Ishikawa (cell line): Measurements from ENCODE around the gene HELQ.

Experiments used
- CEBPB ChIP-seq: IDR thresholded peaks from 2 replicates; pipeline ENCODE4 v1.6.1; 2012
- CREB1 ChIP-seq: IDR thresholded peaks from 2 replicates; pipeline ENCODE4 v1.6.1; 2012; ENCODE audit warnings: low read depth
- EGR1 ChIP-seq: IDR thresholded peaks from 2 replicates; pipeline ENCODE4 v1.6.1; 2012
- EP300 ChIP-seq: IDR thresholded peaks from 2 replicates; pipeline ENCODE4 v1.6.1; 2012; ENCODE audit warnings: borderline replicate concordance
- FOXM1 ChIP-seq: IDR thresholded peaks from 2 replicates; pipeline ENCODE4 v1.6.1; 2012; ENCODE audit warnings: low read depth, borderline replicate concordance
- TAF1 ChIP-seq: IDR thresholded peaks from 2 replicates; pipeline ENCODE4 v1.6.1; 2012; ENCODE audit warnings: low read depth, mild to moderate bottlenecking
- TCF12 ChIP-seq: IDR thresholded peaks from 2 replicates; pipeline ENCODE4 v1.6.1; 2012; ENCODE audit warnings: low read depth
- TEAD4 ChIP-seq: IDR thresholded peaks from 2 replicates; pipeline ENCODE4 v1.6.1; 2012
- TF ChIP-seq, protein P1 (sequence below): IDR thresholded peaks from 2 replicates; pipeline ENCODE4 v1.6.1; 2012
- TF ChIP-seq, protein P2 (sequence below): IDR thresholded peaks from 2 replicates; pipeline ENCODE4 v1.6.1; 2012; ENCODE audit warnings: low read depth, mild to moderate bottlenecking
- TF ChIP-seq, protein P3 (sequence below): IDR thresholded peaks from 2 replicates; pipeline ENCODE4 v1.6.1; 2012

DNA sequence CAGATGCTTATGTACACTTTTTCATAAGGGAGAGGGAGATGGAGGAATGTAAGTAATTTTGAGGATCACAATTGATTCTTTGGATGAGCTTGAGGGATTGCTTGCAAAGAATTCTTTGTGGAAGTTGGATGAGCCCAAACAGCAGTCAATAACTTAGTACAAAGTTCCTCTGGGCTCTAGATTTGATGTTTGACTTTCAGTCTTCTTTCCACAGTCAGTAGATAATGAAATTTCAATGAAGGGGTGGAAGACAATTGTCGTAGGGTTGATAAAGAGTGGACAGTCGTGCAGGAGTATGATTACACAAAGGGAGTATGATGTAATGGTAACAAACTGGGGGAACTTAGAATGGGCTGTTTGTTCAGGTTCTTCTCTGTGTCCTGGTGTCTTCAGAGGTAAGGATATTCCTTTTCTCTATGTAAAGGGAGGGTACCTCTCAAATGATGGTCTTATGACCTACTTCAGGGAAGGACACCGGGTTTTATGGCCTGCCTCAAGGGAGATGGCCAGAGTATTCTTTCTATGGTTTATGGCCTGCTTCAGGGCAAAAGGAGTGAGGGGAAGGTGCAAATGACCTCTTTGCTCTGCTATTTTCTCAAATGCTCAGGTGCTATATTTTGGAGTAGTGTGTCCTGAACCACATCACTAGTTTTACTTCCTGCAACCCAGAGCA, 31.0 kb upstream of the HELQ start:
- TF ChIP-seq TEAD4, result no peak
- no peak for TF ChIP-seq EGR1
- no peak for TF ChIP-seq CEBPB
- TF ChIP-seq, protein P1, sequence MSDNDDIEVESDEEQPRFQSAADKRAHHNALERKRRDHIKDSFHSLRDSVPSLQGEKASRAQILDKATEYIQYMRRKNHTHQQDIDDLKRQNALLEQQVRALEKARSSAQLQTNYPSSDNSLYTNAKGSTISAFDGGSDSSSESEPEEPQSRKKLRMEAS, result no peak
- TF ChIP-seq TAF1, result no peak
- TF ChIP-seq FOXM1, result no peak
- TF ChIP-seq, protein P2, sequence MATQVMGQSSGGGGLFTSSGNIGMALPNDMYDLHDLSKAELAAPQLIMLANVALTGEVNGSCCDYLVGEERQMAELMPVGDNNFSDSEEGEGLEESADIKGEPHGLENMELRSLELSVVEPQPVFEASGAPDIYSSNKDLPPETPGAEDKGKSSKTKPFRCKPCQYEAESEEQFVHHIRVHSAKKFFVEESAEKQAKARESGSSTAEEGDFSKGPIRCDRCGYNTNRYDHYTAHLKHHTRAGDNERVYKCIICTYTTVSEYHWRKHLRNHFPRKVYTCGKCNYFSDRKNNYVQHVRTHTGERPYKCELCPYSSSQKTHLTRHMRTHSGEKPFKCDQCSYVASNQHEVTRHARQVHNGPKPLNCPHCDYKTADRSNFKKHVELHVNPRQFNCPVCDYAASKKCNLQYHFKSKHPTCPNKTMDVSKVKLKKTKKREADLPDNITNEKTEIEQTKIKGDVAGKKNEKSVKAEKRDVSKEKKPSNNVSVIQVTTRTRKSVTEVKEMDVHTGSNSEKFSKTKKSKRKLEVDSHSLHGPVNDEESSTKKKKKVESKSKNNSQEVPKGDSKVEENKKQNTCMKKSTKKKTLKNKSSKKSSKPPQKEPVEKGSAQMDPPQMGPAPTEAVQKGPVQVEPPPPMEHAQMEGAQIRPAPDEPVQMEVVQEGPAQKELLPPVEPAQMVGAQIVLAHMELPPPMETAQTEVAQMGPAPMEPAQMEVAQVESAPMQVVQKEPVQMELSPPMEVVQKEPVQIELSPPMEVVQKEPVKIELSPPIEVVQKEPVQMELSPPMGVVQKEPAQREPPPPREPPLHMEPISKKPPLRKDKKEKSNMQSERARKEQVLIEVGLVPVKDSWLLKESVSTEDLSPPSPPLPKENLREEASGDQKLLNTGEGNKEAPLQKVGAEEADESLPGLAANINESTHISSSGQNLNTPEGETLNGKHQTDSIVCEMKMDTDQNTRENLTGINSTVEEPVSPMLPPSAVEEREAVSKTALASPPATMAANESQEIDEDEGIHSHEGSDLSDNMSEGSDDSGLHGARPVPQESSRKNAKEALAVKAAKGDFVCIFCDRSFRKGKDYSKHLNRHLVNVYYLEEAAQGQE, result no peak
- TF ChIP-seq EP300, result no peak
- TF ChIP-seq, protein P3, sequence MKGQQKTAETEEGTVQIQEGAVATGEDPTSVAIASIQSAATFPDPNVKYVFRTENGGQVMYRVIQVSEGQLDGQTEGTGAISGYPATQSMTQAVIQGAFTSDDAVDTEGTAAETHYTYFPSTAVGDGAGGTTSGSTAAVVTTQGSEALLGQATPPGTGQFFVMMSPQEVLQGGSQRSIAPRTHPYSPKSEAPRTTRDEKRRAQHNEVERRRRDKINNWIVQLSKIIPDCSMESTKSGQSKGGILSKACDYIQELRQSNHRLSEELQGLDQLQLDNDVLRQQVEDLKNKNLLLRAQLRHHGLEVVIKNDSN, result no peak
- TF ChIP-seq CREB1, result no peak
- no peak for TF ChIP-seq TCF12
